H9 (cell line): Measurements from ENCODE around the gene TREML2. TPM values are rescaled to one million over a fixed set of nuclear protein-coding genes. Genes with fewer than 3 reads are reported as not detected.

Experiments used
- DNase-seq: peaks from one replicate; pipeline ENCODE4 v3.0.0-alpha.2; 2017
- H2AFZ ChIP-seq: one replicate; pipeline ENCODE4 v1.6.1; 2013; ENCODE audit warnings: mild to moderate bottlenecking, low read length, control low read depth, moderate library complexity
- H2AK5ac ChIP-seq: 2 replicates; pipeline ENCODE4 v1.6.1; 2013; ENCODE audit warnings: low read length, control low read depth, mixed read lengths; ENCODE audit not compliant: insufficient read length
- H2BK120ac ChIP-seq: one replicate; pipeline ENCODE4 v1.6.1; 2013; ENCODE audit warnings: low read depth, mild to moderate bottlenecking, low read length, control low read depth, inconsistent platforms; ENCODE audit not compliant: poor library complexity, severe bottlenecking
- H2BK12ac ChIP-seq: 2 replicates; pipeline ENCODE4 v1.6.1; 2013; ENCODE audit warnings: low read length, control low read depth, mixed read lengths, low read depth; ENCODE audit not compliant: insufficient read length
- H2BK15ac ChIP-seq: 2 replicates; pipeline ENCODE4 v1.6.1; 2013; ENCODE audit warnings: low read depth, low read length, control low read depth
- H2BK20ac ChIP-seq: one replicate; pipeline ENCODE4 v1.6.1; 2013; ENCODE audit warnings: low read depth, mild to moderate bottlenecking, low read length, control low read depth, inconsistent platforms; ENCODE audit not compliant: poor library complexity, severe bottlenecking
- H2BK5ac ChIP-seq: 2 replicates; pipeline ENCODE4 v1.6.1; 2013; ENCODE audit warnings: low read length, control low read depth, mixed read lengths; ENCODE audit not compliant: insufficient read length
- H3K14ac ChIP-seq: 2 replicates; pipeline ENCODE4 v1.6.1; 2013; ENCODE audit warnings: low read length, control low read depth; ENCODE audit not compliant: insufficient read depth
- H3K18ac ChIP-seq: 2 replicates; pipeline ENCODE4 v1.6.1; 2013; ENCODE audit warnings: low read depth, mild to moderate bottlenecking, mixed read lengths, low read length, control low read depth; ENCODE audit not compliant: insufficient read length
- H3K23ac ChIP-seq: 2 replicates; pipeline ENCODE4 v1.6.1; 2013; ENCODE audit warnings: low read length, control low read depth, mixed read lengths, low read depth; ENCODE audit not compliant: insufficient read length
- H3K23me2 ChIP-seq: 2 replicates; pipeline ENCODE4 v1.6.1; 2013; ENCODE audit warnings: low read depth, mild to moderate bottlenecking, mixed read lengths, low read length, control low read depth; ENCODE audit not compliant: insufficient read length, poor library complexity, severe bottlenecking
- H3K27ac ChIP-seq: 2 replicates; pipeline ENCODE4 v1.5.1; 2013; ENCODE audit warnings: low read length, control low read depth, mixed read lengths, low read depth; ENCODE audit not compliant: insufficient read length
- H3K27me3 ChIP-seq: 2 replicates; pipeline ENCODE4 v1.6.1; 2013; ENCODE audit warnings: low read length, control low read depth, inconsistent platforms; ENCODE audit not compliant: insufficient read depth
- H3K4ac ChIP-seq: 2 replicates; pipeline ENCODE4 v1.6.1; 2013; ENCODE audit warnings: low read depth, mild to moderate bottlenecking, control low read depth, inconsistent platforms, low read length, moderate library complexity
- H3K4me1 ChIP-seq: 2 replicates; pipeline ENCODE4 v1.6.1; 2013; ENCODE audit warnings: low read length, control low read depth, inconsistent platforms; ENCODE audit not compliant: insufficient read depth
- H3K4me2 ChIP-seq: 2 replicates; pipeline ENCODE4 v1.6.1; 2013; ENCODE audit warnings: low read length, control low read depth, mixed read lengths; ENCODE audit not compliant: insufficient read length, insufficient read depth
- H3K56ac ChIP-seq: 2 replicates; pipeline ENCODE4 v1.6.1; 2013; ENCODE audit warnings: low read depth, mild to moderate bottlenecking, mixed read lengths, low read length, control low read depth; ENCODE audit not compliant: insufficient read length
- H3K79me1 ChIP-seq: 2 replicates; pipeline ENCODE4 v1.6.1; 2013; ENCODE audit warnings: low read depth, mild to moderate bottlenecking, moderate library complexity, low read length, control low read depth, inconsistent platforms; ENCODE audit not compliant: insufficient read depth, poor library complexity, severe bottlenecking
- H3K79me2 ChIP-seq: 2 replicates; pipeline ENCODE4 v1.6.1; 2013; ENCODE audit warnings: low read length, control low read depth, inconsistent platforms; ENCODE audit not compliant: insufficient read depth
- H3K9ac ChIP-seq: 2 replicates; pipeline ENCODE4 v1.6.1; 2013; ENCODE audit warnings: low read length, control low read depth, mixed read lengths; ENCODE audit not compliant: insufficient read length; ENCODE audit errors: extremely low read depth
- H3K9me3 ChIP-seq: one replicate; pipeline ENCODE4 v1.6.1; 2013; ENCODE audit warnings: low read depth, low read length, inconsistent platforms; ENCODE audit not compliant: control insufficient read depth
- H3T11ph ChIP-seq: one replicate; pipeline ENCODE4 v1.6.1; 2013; ENCODE audit warnings: mild to moderate bottlenecking, low read length, control low read depth, inconsistent platforms
- H4K20me1 ChIP-seq: one replicate; pipeline ENCODE4 v1.6.1; 2013; ENCODE audit not compliant: control insufficient read depth, insufficient read length, insufficient read depth
- H4K5ac ChIP-seq: 2 replicates; pipeline ENCODE4 v1.6.1; 2013; ENCODE audit warnings: low read depth, mild to moderate bottlenecking, mixed read lengths, low read length, control low read depth; ENCODE audit not compliant: insufficient read length
- H4K8ac ChIP-seq: replicated peaks from 2 replicates; pipeline ENCODE4 v1.6.1; 2013; ENCODE audit warnings: low read length, control low read depth, mixed read lengths, low read depth; ENCODE audit not compliant: insufficient read length
- H4K91ac ChIP-seq: 2 replicates; pipeline ENCODE4 v1.6.1; 2013; ENCODE audit warnings: low read depth, mild to moderate bottlenecking, moderate library complexity, mixed read lengths, low read length, control low read depth; ENCODE audit not compliant: insufficient read length
- H3K27ac Mint-ChIP-seq, 3 experiments: 2 replicates in 2 of 3; 3 replicates in 1 of 3; pipeline ENCODE4 v1.8.0; 2020 to 2021; ENCODE audit warnings: mixed read lengths in 3 of 3, mild to moderate bottlenecking in 1 of 3, moderate library complexity in 1 of 3
- H3K27me3 Mint-ChIP-seq: 2 replicates; pipeline ENCODE4 v1.8.0; 2021; ENCODE audit warnings: low read depth, mild to moderate bottlenecking, moderate library complexity, mixed read lengths
- H3K36me3 Mint-ChIP-seq, 3 experiments: 2 replicates in 2 of 3; 3 replicates in 1 of 3; pipeline ENCODE4 v1.8.0; 2020 to 2021; ENCODE audit warnings: low read depth in 3 of 3, mixed read lengths in 3 of 3; ENCODE audit not compliant: insufficient read depth in 1 of 3
- H3K4me1 Mint-ChIP-seq, 2 experiments: 2 replicates each; pipeline ENCODE4 v1.8.0; 2020; ENCODE audit warnings: mixed read lengths in 2 of 2
- H3K4me3 Mint-ChIP-seq, 2 experiments: 2 replicates in 1 of 2; 3 replicates in 1 of 2; pipeline ENCODE4 v1.8.0; 2020 to 2021; ENCODE audit warnings: mild to moderate bottlenecking in 2 of 2, mixed read lengths in 2 of 2, moderate library complexity in 1 of 2
- H3K9me3 Mint-ChIP-seq, 2 experiments: 2 replicates in 1 of 2; 3 replicates in 1 of 2; pipeline ENCODE4 v1.8.0; 2020; ENCODE audit warnings: mild to moderate bottlenecking in 2 of 2, mixed read lengths in 2 of 2, moderate library complexity in 1 of 2
- CTCF ChIP-seq: fragments of 200-600 bp; sonication (generic); conservative IDR thresholded peaks from 3 replicates; pipeline ENCODE4 v1.8.0; 2021; ENCODE audit warnings: antibody characterized with exemption, mild to moderate bottlenecking
- WGBS: extraction: QIAGEN DNeasy Blood & Tissue Kit; methylation state at CpG from one replicate; pipeline ENCODE4 v1.1.7; 2013; ENCODE audit warnings: missing lambda C conversion rate, low lambda C conversion rate, mixed read lengths; ENCODE audit not compliant: insufficient read length; ENCODE audit errors: extremely low coverage; 5-methylcytosine and 5-hydroxymethylcytosine counted together
- total RNA-seq: library from RNA; stranded (reverse); gene quantifications from 2 replicates; pipeline ENCODE4 v1.2.1, GENCODE V29; 2021

TREML2 gene
- total RNA-seq, 1 experiment from 2014 or later: 0.07 TPM

GRCh38 chr6:41163419-41163717 is 37.6 kb downstream of the TREML2 start:
- Histone ChIP-seq H4K5ac (no peak overlapping the region), H3K9ac (no peak overlapping the region), H3K23ac (no peak overlapping the region), H3K14ac (no peak overlapping the region; the same call in 1 of the 2 replicates), H4K8ac (no peak overlapping the region), H3K4ac (no peak overlapping the region), H2BK15ac (no peak overlapping the region), H3K27me3 (no peaks in the 10 kb centered on the region; the same call in 1 of the 2 replicates), H2AK5ac (no peak overlapping the region), H2BK20ac (no peak overlapping the region), H3K9me3 (no peaks in the 10 kb centered on the region), H3K4me2 (no peak overlapping the region), H2BK5ac (no peak overlapping the region), H2AFZ (no peak overlapping the region), H3K56ac (no peak overlapping the region), H2BK120ac (no peak overlapping the region), H3K23me2 (no peaks in the 10 kb centered on the region), H4K91ac (no peak overlapping the region), H3K18ac (no peak overlapping the region), H3T11ph (no peak overlapping the region), H3K79me2 (no peaks in the 10 kb centered on the region), H4K20me1 (no peaks in the 10 kb centered on the region), H3K4me1 (no peaks in the 10 kb centered on the region), H2BK12ac (no peak overlapping the region), H3K27ac (no peak overlapping the region), H3K79me1 (no peaks in the 10 kb centered on the region)
- WGBS: no CpG with 5 or more reads among the region's 1 CpG
- TF ChIP-seq CTCF: no peak
- no peaks in the 10 kb centered on the region; the same call in none of the 2 replicates for H3K27me3 Mint-ChIP-seq
- peaks cover 2 to 7% of the 10 kb centered on the region in 2 experiments; a peak in 2 of 4 replicates for H3K4me1 Mint-ChIP-seq
- no peaks in the 10 kb centered on the region; a peak in 1 of 5 replicates for H3K9me3 Mint-ChIP-seq
- no peaks in the 10 kb centered on the region for H3K36me3 Mint-ChIP-seq
- no peak overlapping the region for H3K4me3 Mint-ChIP-seq
- H3K27ac Mint-ChIP-seq: no peak overlapping the region
- no peak for DNase-seq
